Measurements from ENCODE around the gene GRID1.

Gene GRID1

DNA sequence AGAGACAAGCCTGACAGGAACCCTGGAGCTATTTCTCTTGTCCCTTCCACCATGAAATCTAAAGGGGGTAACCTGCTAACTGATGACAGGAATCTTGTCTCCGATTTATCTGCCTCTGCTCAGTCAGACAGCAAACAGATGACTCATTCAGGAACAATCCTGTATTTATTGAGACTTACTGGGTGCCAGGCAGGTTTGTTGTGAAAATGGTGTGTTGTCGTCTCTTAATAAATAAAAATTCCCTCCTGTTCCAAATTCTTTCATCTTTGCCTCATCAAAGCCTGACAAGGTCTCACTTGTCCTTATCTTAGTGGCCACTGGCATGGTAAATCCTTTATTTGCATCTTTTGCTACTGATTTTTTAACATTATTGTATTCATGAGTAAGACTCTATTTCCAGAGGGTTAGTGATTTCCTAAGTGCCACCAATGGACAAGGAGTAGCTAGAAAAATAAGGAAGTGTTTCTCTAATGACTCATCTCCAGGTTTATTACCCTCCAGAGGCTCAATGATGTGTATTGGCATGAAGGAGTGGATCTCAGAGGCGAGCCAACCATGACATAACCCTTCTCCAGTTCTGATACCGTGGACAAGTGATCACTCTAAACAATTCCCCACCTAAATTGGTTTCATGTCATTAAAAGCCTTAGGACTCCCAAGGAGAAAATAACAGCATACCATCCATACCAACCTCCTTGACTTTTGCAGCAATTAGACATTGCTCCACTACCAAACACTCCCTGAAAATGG lies 724.0 kb downstream of the GRID1 start (continued):
- TF ChIP-seq, protein P1, sequence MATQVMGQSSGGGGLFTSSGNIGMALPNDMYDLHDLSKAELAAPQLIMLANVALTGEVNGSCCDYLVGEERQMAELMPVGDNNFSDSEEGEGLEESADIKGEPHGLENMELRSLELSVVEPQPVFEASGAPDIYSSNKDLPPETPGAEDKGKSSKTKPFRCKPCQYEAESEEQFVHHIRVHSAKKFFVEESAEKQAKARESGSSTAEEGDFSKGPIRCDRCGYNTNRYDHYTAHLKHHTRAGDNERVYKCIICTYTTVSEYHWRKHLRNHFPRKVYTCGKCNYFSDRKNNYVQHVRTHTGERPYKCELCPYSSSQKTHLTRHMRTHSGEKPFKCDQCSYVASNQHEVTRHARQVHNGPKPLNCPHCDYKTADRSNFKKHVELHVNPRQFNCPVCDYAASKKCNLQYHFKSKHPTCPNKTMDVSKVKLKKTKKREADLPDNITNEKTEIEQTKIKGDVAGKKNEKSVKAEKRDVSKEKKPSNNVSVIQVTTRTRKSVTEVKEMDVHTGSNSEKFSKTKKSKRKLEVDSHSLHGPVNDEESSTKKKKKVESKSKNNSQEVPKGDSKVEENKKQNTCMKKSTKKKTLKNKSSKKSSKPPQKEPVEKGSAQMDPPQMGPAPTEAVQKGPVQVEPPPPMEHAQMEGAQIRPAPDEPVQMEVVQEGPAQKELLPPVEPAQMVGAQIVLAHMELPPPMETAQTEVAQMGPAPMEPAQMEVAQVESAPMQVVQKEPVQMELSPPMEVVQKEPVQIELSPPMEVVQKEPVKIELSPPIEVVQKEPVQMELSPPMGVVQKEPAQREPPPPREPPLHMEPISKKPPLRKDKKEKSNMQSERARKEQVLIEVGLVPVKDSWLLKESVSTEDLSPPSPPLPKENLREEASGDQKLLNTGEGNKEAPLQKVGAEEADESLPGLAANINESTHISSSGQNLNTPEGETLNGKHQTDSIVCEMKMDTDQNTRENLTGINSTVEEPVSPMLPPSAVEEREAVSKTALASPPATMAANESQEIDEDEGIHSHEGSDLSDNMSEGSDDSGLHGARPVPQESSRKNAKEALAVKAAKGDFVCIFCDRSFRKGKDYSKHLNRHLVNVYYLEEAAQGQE (tag by site-specific recombination; IDR thresholded peaks at IDR 0.05), result 0 out of 2 replicates have a peak, but pooled peaks have one; percentile 21
- TF ChIP-seq ZNF660 (tag by site-specific recombination; IDR thresholded peaks at IDR 0.05), result peak; percentile 88
- TF ChIP-seq ZNF530 (tag by site-specific recombination; IDR thresholded peaks at IDR 0.05; ENCODE audit: low read depth), result no peak
- TF ChIP-seq ZNF184 (tag by site-specific recombination; IDR thresholded peaks at IDR 0.05), result peak; percentile 75
- TF ChIP-seq WT1 (tag by site-specific recombination; IDR thresholded peaks at IDR 0.05), result peak; percentile 99
- peak; percentile 85 for TF ChIP-seq ZBTB21 (tag by site-specific recombination; IDR thresholded peaks at IDR 0.05)
- peak; percentile 97 for TF ChIP-seq BCL11A (tag by site-specific recombination; IDR thresholded peaks at IDR 0.05; ENCODE audit: low read depth)
- TF ChIP-seq ZNF558 (tag by site-specific recombination; IDR thresholded peaks at IDR 0.05), result peak; percentile 86
- TF ChIP-seq, protein P2, sequence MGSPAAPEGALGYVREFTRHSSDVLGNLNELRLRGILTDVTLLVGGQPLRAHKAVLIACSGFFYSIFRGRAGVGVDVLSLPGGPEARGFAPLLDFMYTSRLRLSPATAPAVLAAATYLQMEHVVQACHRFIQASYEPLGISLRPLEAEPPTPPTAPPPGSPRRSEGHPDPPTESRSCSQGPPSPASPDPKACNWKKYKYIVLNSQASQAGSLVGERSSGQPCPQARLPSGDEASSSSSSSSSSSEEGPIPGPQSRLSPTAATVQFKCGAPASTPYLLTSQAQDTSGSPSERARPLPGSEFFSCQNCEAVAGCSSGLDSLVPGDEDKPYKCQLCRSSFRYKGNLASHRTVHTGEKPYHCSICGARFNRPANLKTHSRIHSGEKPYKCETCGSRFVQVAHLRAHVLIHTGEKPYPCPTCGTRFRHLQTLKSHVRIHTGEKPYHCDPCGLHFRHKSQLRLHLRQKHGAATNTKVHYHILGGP (tag by site-specific recombination; IDR thresholded peaks at IDR 0.05), result no peak
- TF ChIP-seq, protein P3, sequence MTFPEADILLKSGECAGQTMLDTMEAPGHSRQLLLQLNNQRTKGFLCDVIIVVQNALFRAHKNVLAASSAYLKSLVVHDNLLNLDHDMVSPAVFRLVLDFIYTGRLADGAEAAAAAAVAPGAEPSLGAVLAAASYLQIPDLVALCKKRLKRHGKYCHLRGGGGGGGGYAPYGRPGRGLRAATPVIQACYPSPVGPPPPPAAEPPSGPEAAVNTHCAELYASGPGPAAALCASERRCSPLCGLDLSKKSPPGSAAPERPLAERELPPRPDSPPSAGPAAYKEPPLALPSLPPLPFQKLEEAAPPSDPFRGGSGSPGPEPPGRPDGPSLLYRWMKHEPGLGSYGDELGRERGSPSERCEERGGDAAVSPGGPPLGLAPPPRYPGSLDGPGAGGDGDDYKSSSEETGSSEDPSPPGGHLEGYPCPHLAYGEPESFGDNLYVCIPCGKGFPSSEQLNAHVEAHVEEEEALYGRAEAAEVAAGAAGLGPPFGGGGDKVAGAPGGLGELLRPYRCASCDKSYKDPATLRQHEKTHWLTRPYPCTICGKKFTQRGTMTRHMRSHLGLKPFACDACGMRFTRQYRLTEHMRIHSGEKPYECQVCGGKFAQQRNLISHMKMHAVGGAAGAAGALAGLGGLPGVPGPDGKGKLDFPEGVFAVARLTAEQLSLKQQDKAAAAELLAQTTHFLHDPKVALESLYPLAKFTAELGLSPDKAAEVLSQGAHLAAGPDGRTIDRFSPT (tag by site-specific recombination; IDR thresholded peaks at IDR 0.05), result peak; percentile 72; the same call in 1 of the 2 replicates
- peak; percentile 99 for TF ChIP-seq ZNF600 (tag by site-specific recombination; IDR thresholded peaks at IDR 0.05)
- TF ChIP-seq ZSCAN30 (tag by site-specific recombination; IDR thresholded peaks at IDR 0.05), result 0 out of 2 replicates have a peak, but pooled peaks have one; percentile 55
- TF ChIP-seq, protein P4, sequence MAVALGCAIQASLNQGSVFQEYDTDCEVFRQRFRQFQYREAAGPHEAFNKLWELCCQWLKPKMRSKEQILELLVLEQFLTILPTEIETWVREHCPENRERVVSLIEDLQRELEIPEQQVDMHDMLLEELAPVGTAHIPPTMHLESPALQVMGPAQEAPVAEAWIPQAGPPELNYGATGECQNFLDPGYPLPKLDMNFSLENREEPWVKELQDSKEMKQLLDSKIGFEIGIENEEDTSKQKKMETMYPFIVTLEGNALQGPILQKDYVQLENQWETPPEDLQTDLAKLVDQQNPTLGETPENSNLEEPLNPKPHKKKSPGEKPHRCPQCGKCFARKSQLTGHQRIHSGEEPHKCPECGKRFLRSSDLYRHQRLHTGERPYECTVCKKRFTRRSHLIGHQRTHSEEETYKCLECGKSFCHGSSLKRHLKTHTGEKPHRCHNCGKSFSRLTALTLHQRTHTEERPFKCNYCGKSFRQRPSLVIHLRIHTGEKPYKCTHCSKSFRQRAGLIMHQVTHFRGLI (tag by site-specific recombination; IDR thresholded peaks at IDR 0.05), result 0 out of 2 replicates have a peak, but pooled peaks have one; percentile 60
- TF ChIP-seq, protein P5, sequence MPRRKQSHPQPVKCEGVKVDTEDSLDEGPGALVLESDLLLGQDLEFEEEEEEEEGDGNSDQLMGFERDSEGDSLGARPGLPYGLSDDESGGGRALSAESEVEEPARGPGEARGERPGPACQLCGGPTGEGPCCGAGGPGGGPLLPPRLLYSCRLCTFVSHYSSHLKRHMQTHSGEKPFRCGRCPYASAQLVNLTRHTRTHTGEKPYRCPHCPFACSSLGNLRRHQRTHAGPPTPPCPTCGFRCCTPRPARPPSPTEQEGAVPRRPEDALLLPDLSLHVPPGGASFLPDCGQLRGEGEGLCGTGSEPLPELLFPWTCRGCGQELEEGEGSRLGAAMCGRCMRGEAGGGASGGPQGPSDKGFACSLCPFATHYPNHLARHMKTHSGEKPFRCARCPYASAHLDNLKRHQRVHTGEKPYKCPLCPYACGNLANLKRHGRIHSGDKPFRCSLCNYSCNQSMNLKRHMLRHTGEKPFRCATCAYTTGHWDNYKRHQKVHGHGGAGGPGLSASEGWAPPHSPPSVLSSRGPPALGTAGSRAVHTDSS (tag by site-specific recombination; IDR thresholded peaks at IDR 0.05), result peak; percentile 48
- peak; percentile 63 for TF ChIP-seq SP3 (tag by site-specific recombination; IDR thresholded peaks at IDR 0.05)
- TF ChIP-seq OSR2 (tag by site-specific recombination; IDR thresholded peaks at IDR 0.05), result peak; percentile 99
- TF ChIP-seq, protein P6, sequence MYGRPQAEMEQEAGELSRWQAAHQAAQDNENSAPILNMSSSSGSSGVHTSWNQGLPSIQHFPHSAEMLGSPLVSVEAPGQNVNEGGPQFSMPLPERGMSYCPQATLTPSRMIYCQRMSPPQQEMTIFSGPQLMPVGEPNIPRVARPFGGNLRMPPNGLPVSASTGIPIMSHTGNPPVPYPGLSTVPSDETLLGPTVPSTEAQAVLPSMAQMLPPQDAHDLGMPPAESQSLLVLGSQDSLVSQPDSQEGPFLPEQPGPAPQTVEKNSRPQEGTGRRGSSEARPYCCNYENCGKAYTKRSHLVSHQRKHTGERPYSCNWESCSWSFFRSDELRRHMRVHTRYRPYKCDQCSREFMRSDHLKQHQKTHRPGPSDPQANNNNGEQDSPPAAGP (tag by site-specific recombination; IDR thresholded peaks at IDR 0.05), result peak; percentile 98
- TF ChIP-seq ZXDB (tag by site-specific recombination; IDR thresholded peaks at IDR 0.05), result peak; percentile 92
- TF ChIP-seq ZNF623 (tag by site-specific recombination; IDR thresholded peaks at IDR 0.05), result no peak
- TF ChIP-seq KLF7 (tag by site-specific recombination; IDR thresholded peaks at IDR 0.05; ENCODE audit: borderline replicate concordance), result no peak
- TF ChIP-seq SCRT2 (tag by site-specific recombination; IDR thresholded peaks at IDR 0.05), result peak; percentile 52
- peak; percentile 48; the same call in 1 of the 2 replicates for TF ChIP-seq HOXD13 (CRISPR knock-in tag; IDR thresholded peaks at IDR 0.05; ENCODE audit: borderline replicate concordance)
- TF ChIP-seq OVOL3 (tag by site-specific recombination; IDR thresholded peaks at IDR 0.05), result peak; percentile 80
- TF ChIP-seq, protein P7, sequence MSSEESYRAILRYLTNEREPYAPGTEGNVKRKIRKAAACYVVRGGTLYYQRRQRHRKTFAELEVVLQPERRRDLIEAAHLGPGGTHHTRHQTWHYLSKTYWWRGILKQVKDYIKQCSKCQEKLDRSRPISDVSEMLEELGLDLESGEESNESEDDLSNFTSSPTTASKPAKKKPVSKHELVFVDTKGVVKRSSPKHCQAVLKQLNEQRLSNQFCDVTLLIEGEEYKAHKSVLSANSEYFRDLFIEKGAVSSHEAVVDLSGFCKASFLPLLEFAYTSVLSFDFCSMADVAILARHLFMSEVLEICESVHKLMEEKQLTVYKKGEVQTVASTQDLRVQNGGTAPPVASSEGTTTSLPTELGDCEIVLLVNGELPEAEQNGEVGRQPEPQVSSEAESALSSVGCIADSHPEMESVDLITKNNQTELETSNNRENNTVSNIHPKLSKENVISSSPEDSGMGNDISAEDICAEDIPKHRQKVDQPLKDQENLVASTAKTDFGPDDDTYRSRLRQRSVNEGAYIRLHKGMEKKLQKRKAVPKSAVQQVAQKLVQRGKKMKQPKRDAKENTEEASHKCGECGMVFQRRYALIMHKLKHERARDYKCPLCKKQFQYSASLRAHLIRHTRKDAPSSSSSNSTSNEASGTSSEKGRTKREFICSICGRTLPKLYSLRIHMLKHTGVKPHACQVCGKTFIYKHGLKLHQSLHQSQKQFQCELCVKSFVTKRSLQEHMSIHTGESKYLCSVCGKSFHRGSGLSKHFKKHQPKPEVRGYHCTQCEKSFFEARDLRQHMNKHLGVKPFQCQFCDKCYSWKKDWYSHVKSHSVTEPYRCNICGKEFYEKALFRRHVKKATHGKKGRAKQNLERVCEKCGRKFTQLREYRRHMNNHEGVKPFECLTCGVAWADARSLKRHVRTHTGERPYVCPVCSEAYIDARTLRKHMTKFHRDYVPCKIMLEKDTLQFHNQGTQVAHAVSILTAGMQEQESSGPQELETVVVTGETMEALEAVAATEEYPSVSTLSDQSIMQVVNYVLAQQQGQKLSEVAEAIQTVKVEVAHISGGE (tag by site-specific recombination; conservative IDR thresholded peaks at IDR 0.05; ENCODE audit: low read depth), result peak; percentile 42; the same call in 1 of the 2 replicates
